Measurements from ENCODE around the gene TMEM255A. TPM values are rescaled to one million over a fixed set of nuclear protein-coding genes. Genes with fewer than 3 reads are reported as not detected.

Gene TMEM255A
- total RNA-seq, 4 donors from 2014 or later, result 3.9 to 7.1 (median 6.1) TPM

DNA sequence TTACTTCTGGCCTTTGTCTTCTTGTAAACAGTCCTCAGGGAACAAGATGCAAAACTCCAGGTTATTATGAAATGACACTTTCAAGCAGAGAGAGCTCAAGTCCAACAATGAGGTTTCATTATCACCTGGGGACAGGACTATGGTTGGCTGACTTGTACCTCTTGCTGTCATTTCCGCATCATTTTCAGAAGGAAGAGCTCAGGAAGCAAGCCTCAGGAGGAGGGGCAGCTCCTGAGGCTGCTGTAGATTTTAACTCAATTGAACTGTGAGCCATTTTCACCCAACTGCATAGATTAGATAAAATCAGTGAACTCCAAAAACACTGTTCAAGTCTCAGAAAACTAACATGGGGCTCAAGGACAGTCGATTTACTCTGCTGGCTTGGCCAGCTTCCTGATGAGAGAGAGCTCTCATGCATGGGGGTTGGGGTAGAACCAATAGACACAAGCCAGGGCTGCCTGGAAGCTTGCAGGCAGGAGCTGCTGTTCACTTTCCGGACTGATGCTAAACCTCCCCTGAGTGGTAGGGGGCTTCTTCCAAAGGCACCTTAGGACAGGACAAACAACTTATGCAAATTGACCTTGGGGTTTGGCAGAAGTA lies 23.6 kb downstream of the TMEM255A start:
- Histone ChIP-seq H3K27ac (no peak overlapping the region), H3K27me3 (no peaks in the 10 kb centered on the region), H3K36me3 (no peaks in the 10 kb centered on the region), H3K9me3 (no peaks in the 10 kb centered on the region), H3K4me3 (no peak overlapping the region), H3K4me1 (no peaks in the 10 kb centered on the region)
- WGBS, 2 donors, result 71 to 90% methylated on average over 2 to 3 of the region's 3 CpGs
- no peak for TF ChIP-seq POLR2A (IDR thresholded peaks at IDR 0.05)
- no peak for DNase-seq (ENCODE audit: low spot score in 2 of 2)

DNA sequence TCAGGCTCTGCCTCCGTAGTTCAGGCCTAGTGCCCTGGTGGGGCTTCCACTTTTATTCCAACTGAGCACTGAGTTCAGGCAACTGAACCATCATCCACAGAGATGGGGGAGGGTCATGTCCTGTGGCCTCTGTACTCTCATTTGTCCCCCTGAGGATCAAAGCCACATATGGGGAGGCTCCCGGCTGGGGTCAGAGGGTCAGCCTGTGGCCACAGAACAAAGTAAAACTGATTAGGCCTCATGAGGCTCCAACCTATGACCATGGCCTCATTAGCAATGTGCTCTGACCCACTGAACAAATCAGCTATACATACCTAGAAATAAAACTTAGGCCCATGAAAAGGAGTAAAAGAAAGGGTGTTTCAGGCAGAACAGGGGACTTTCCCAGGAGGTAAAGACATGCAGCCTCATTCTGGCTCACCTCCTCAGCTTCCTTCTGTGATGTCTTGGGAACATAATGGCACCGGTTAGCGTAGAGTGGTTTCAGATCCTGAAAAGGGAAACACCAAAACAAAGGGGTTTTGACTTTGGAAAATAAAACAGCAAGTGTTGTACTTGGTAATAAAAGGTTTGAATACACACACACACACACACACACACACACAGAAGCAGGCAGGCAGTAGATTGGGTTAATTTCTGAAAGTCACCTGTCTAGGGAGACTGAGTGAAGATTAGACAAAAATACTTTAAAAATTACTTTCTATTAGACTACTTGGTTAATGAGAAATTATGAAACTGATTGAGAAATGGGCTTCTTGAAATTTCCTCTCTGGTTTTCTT lies 24.3 kb downstream of the TMEM255A start:
- no peaks in the 10 kb centered on the region for H3K27me3 ChIP-seq
- H3K9me3 ChIP-seq, result no peaks in the 10 kb centered on the region
- H3K27ac ChIP-seq, result no peak overlapping the region
- no peaks in the 10 kb centered on the region for H3K4me1 ChIP-seq
- DNase-seq (ENCODE audit: low spot score in 2 of 2), result no peak
- no peaks in the 10 kb centered on the region for H3K36me3 ChIP-seq
- H3K4me3 ChIP-seq, result no peak overlapping the region
- TF ChIP-seq, protein P1, sequence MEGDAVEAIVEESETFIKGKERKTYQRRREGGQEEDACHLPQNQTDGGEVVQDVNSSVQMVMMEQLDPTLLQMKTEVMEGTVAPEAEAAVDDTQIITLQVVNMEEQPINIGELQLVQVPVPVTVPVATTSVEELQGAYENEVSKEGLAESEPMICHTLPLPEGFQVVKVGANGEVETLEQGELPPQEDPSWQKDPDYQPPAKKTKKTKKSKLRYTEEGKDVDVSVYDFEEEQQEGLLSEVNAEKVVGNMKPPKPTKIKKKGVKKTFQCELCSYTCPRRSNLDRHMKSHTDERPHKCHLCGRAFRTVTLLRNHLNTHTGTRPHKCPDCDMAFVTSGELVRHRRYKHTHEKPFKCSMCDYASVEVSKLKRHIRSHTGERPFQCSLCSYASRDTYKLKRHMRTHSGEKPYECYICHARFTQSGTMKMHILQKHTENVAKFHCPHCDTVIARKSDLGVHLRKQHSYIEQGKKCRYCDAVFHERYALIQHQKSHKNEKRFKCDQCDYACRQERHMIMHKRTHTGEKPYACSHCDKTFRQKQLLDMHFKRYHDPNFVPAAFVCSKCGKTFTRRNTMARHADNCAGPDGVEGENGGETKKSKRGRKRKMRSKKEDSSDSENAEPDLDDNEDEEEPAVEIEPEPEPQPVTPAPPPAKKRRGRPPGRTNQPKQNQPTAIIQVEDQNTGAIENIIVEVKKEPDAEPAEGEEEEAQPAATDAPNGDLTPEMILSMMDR (IDR thresholded peaks at IDR 0.05), result no peak
- TF ChIP-seq POLR2A (IDR thresholded peaks at IDR 0.05) (no peak), EP300 (IDR thresholded peaks at IDR 0.05) (no peak)
- 71 to 75% methylated on average over 4 of the region's 4 CpGs for WGBS, 2 donors

DNA sequence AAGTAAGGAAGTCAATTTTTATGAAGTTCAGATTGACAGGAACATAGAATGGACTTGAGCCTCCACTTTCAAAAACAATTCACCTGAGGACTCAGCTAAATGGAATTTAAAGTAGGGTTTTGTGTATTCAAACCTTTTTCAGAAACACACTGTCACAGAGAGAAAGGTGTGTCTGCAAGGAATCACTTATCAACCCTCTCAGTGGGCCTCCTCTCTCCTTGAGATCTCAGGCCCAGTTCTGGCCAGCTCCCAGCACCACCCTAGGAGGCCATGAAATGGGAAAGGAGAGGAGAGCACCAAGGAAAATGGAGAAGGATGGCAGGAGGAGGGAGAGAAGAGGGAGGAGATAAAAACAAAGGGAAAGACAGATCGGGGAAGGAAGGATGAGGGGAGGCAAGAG lies 28.6 kb downstream of the TMEM255A start:
- H3K36me3 ChIP-seq, result no peaks in the 10 kb centered on the region
- H3K4me3 ChIP-seq, result no peak overlapping the region
- DNase-seq (ENCODE audit: low spot score in 2 of 2), result no peak
- 50 to 62% methylated on average over 1 of the region's 1 CpG for WGBS, 2 donors
- H3K4me1 ChIP-seq, result no peaks in the 10 kb centered on the region
- H3K27me3 ChIP-seq, result peaks cover 0 to 1% of the 10 kb centered on the region in 2 donors
- H3K9me3 ChIP-seq, result no peaks in the 10 kb centered on the region
- no peak overlapping the region for H3K27ac ChIP-seq
- TF ChIP-seq, protein P1 (IDR thresholded peaks at IDR 0.05), result no peak
- TF ChIP-seq POLR2A (IDR thresholded peaks at IDR 0.05), result no peak
- no peak for TF ChIP-seq EP300 (IDR thresholded peaks at IDR 0.05)

DNA sequence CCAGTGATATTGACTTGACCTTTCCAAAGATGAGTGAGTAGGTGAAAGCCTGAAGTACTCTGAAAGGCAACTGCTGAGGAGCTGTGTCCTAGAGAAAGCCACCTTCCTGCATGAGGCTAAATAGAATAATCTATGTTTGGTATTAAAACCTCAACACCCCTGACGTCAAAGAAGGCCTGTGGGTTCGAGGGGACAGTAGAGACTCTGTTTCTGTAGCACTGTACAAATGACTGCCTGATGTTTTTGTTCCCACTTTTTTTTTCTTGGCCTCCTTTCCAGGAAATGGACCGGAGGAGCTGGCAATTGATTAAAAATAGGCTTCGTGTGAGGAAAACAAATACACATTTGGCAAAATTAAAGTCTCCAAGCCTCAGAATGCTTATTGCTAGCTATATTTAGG lies 29.5 kb downstream of the TMEM255A start:
- Histone ChIP-seq H3K4me1 (no peaks in the 10 kb centered on the region), H3K4me3 (no peak overlapping the region), H3K27me3 (peaks cover 0 to 3% of the 10 kb centered on the region in 2 donors), H3K9me3 (no peaks in the 10 kb centered on the region), H3K36me3 (no peaks in the 10 kb centered on the region), H3K27ac (no peak overlapping the region)
- DNase-seq (ENCODE audit: low spot score in 2 of 2), result no peak
- TF ChIP-seq, protein P1 (IDR thresholded peaks at IDR 0.05), result no peak
- TF ChIP-seq EP300 (IDR thresholded peaks at IDR 0.05), result no peak
- TF ChIP-seq POLR2A (IDR thresholded peaks at IDR 0.05), result no peak
- WGBS, 2 donors, result 22 to 25% methylated on average over 4 of the region's 4 CpGs

DNA sequence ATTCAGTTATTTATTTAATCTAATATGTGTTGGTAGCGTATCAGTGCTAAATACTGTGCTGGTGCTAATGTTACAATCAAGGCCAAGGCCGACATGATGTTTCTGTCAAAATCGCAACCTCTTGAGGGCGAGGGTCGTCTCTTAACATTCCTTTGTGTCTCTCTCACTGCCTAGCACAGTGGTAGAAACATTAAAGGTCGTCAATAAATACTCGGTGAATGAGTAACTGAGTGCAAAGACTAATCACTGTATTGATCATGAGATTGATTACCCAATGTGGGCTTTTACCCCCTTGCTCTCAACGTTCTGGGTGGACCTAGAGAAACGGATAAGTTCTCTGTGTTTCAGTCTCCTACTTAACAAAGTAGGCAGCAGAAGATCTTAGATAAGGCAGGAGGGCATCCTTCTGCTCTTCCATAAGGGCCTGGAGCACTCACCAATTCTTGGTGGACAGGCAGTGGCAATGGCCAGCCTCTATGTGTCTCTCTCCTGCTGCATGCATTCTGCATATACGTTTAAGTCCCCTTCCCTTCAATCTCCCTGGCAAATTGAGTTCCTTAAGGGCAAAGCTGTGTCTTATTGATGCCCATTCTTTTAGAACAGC lies 30.1 kb downstream of the TMEM255A start:
- no peak for DNase-seq (ENCODE audit: low spot score in 2 of 2)
- no peak for TF ChIP-seq EP300 (IDR thresholded peaks at IDR 0.05)
- no peak for TF ChIP-seq POLR2A (IDR thresholded peaks at IDR 0.05)
- TF ChIP-seq, protein P1 (IDR thresholded peaks at IDR 0.05), result no peak
- no peaks in the 10 kb centered on the region for H3K4me1 ChIP-seq
- H3K4me3 ChIP-seq, result no peak overlapping the region
- peaks cover 0 to 3% of the 10 kb centered on the region in 2 donors for H3K27me3 ChIP-seq
- H3K27ac ChIP-seq, result no peak overlapping the region
- H3K9me3 ChIP-seq, result no peaks in the 10 kb centered on the region
- WGBS, 2 donors, result 69 to 87% methylated on average over 10 of the region's 10 CpGs
- H3K36me3 ChIP-seq, result no peaks in the 10 kb centered on the region
